Activated CD8-positive, alpha-beta T cell treated with anti-CD3 and anti-CD28 coated beads for 36 hours (primary cell): ENCODE data around the gene IARS1. TPM values are rescaled to one million over a fixed set of nuclear protein-coding genes. Genes with fewer than 3 reads are reported as not detected.

Source experiments
- ATAC-seq: fragments of 200-7000 bp; cut with Tn5 transposase; one replicate; pipeline ENCODE4 v1.10.0; 2021; ENCODE audit warnings: mild to moderate bottlenecking, moderate library complexity
- CTCF ChIA-PET: fragments of 350-600 bp; sonication (Branson Sonifier 250); formaldehyde crosslinking; loops from one replicate; lab custom pipeline; 2021; ENCODE audit warnings: antibody characterized with exemption; lab: Charles Lee
- POLR2A ChIA-PET: fragments of 350-600 bp; sonication (Branson Sonifier 250); formaldehyde crosslinking; loops from one replicate; lab custom pipeline; 2021; ENCODE audit warnings: antibody characterized with exemption; lab: Charles Lee
- DNase-seq: peaks from one replicate; pipeline ENCODE4 v3.0.0-alpha.2; 2020
- H3K27ac Mint-ChIP-seq: one replicate; pipeline ENCODE4 v1.8.0; 2021; ENCODE audit warnings: mild to moderate bottlenecking, mixed read lengths
- H3K27me3 Mint-ChIP-seq: one replicate; pipeline ENCODE4 v1.8.0; 2021; ENCODE audit warnings: mixed read lengths
- H3K36me3 Mint-ChIP-seq: one replicate; pipeline ENCODE4 v1.8.0; 2021; ENCODE audit warnings: low read depth, mixed read lengths
- H3K4me1 Mint-ChIP-seq: one replicate; pipeline ENCODE4 v1.8.0; 2021; ENCODE audit warnings: low read depth, mixed read lengths
- H3K4me3 Mint-ChIP-seq: one replicate; pipeline ENCODE4 v1.8.0; 2021; ENCODE audit warnings: mild to moderate bottlenecking, moderate library complexity, mixed read lengths
- H3K9me3 Mint-ChIP-seq: one replicate; pipeline ENCODE4 v1.8.0; 2021; ENCODE audit warnings: mixed read lengths
- CTCF ChIP-seq: fragments of 200-600 bp; IDR thresholded peaks from one replicate; pipeline ENCODE4 v1.8.0; 2022; ENCODE audit warnings: antibody characterized with exemption, mild to moderate bottlenecking
- intact Hi-C: fragments of 100-400 bp; cut with micrococcal nuclease; formaldehyde crosslinking; loops from one replicate; pipeline ENCODE4 v1.10.0; 2022
- total RNA-seq, 2 experiments: library from RNA; stranded (reverse); gene quantifications; one replicate each; pipeline ENCODE4 v1.2.3, GENCODE V29; 2021

The IARS1 gene
- total RNA-seq, 2 experiments from 2014 or later, result 247 to 251 TPM

GRCh38 chr9:92294297-92294676 is 790 bp upstream of the IARS1 start:
- CTCF ChIA-PET, result interaction anchor here (1.0 kb wide), 1 partner anchor 14 kb away, joined by 3 read pairs; no protein-coding TSS in a partner anchor
- Mint-ChIP-seq H3K36me3 (peaks cover 64% of the 10 kb centered on the region), H3K27ac (peak overlapping the region; percentile 99), H3K4me3 (peak overlapping the region; percentile 85), H3K9me3 (no peaks in the 10 kb centered on the region), H3K27me3 (no peaks in the 10 kb centered on the region), H3K4me1 (peaks cover 53% of the 10 kb centered on the region)
- POLR2A ChIA-PET, result interaction anchor here (0.9 to 2.7 kb wide), 3 partner anchors 14 to 31 kb away, joined by 3 to 13 read pairs (median 4); partner anchors contain the start of genes CENPP and NOL8
- intact Hi-C loops, result no loop called here
- TF ChIP-seq CTCF, result no peak
- DNase-seq, result peak; percentile 38
- ATAC-seq, result no peak

DNA sequence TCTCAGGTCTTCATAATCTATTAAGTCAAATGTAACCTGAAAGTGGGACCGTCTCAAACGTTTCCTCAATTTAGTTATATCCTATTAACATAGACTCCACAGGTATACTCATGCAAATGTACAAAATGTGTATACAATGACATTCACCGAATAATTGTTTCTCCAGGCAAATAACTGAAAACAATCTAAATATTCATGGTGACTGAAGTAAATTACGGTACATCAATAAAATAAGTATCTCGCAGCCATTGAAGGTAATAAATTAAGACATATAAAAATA is 482 bp downstream of the IARS1 start:
- Mint-ChIP-seq H3K36me3 (peaks cover 67% of the 10 kb centered on the region), H3K9me3 (no peaks in the 10 kb centered on the region), H3K27me3 (no peaks in the 10 kb centered on the region), H3K4me3 (peak overlapping the region; percentile 85), H3K4me1 (peaks cover 57% of the 10 kb centered on the region), H3K27ac (peak overlapping the region; percentile 99)
- no peak for DNase-seq
- ATAC-seq, result no peak
- intact Hi-C loops, result no loop called here
- TF ChIP-seq CTCF, result no peak
- CTCF ChIA-PET, result no interaction called here
- POLR2A ChIA-PET, result interaction anchor here (0.9 to 2.7 kb wide), 5 partner anchors 9 to 32 kb away, joined by 3 to 15 read pairs (median 5); partner anchors contain the start of genes CENPP and NOL8

DNA sequence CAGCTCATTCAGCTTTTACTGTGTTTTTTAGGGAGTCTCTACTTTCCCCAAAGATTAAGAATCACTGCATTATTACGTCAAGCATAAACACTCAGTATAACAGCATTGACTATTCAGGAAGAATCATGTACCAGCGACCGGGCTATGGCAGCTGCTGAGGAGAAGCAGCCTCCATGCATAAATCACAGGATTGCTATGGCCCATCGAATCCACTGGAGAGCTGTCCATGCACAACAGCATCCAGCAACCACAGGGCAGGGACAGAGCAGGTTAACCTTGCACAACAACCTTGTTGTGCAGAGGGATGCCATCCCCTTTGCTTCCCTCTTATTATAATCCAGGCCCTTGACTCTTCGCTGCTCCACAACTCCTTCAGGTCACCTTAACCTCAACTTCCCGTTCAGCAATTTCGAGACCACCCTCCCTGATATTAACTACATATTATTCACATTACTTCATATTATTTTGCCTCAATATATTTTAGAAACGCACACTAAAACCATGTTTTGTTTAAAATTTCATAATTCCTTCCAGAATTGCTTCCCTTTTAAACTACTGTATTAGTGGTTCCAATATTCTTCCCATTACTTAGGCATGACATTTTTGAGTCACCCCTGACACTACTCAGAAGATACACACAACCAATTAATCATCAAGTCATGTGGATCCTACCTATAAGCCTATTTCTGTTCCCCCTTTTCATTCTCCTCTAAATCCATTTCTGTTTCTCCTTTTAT is 991 bp downstream of the IARS1 start:
- H3K36me3 Mint-ChIP-seq, result peaks cover 66% of the 10 kb centered on the region
- no peak for DNase-seq

DNA sequence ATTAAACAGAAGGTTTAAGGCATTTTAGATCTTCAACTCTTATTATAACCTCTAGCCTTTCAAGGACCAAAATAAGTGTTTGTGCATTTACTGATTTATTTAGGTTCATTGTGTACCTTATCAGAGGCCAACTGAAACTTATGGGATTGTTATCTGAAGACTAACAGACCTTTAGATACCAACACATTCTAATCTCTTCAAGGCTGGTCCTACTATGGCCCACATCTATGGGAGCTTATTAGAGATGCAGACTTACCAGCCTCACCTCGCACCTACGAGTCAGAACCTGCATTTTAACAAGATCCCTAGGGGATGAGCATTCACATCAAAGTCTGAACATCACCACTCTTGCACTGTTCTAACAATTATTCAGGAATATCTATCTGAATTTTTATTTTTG is 1.9 kb downstream of the IARS1 start:
- Mint-ChIP-seq H3K27me3 (no peaks in the 10 kb centered on the region), H3K4me1 (peaks cover 55% of the 10 kb centered on the region), H3K36me3 (peaks cover 64% of the 10 kb centered on the region), H3K9me3 (no peaks in the 10 kb centered on the region), H3K27ac (peak overlapping the region; percentile 99), H3K4me3 (peak overlapping the region; percentile 85)
- ATAC-seq, result no peak
- TF ChIP-seq CTCF, result no peak
- ChIA-PET CTCF (interaction anchor here (0.9 to 1.9 kb wide), 2 partner anchors 35 to 152 kb away, joined by 3 to 6 read pairs; no protein-coding TSS in a partner anchor), POLR2A (interaction anchor here (1.0 to 2.5 kb wide), 6 partner anchors 9 to 36 kb away, joined by 3 to 15 read pairs (median 4); partner anchors contain the start of gene NOL8)
- intact Hi-C loops, result no loop called here
- DNase-seq, result no peak

More for the DNA sequence above, 991 bp downstream of the IARS1 start:
- POLR2A ChIA-PET, result interaction anchor here (0.9 to 2.7 kb wide), 6 partner anchors 10 to 32 kb away, joined by 3 to 15 read pairs (median 9); partner anchors contain the start of genes CENPP and NOL8
- H3K27ac Mint-ChIP-seq, result peak overlapping the region; percentile 99
- intact Hi-C loops, result no loop called here
- CTCF ChIA-PET, result interaction anchor here (0.9 to 1.9 kb wide), 2 partner anchors 34 to 153 kb away, joined by 3 to 6 read pairs; no protein-coding TSS in a partner anchor
- H3K27me3 Mint-ChIP-seq, result no peaks in the 10 kb centered on the region
- no peak for TF ChIP-seq CTCF
- ATAC-seq, result no peak
- peak overlapping the region; percentile 85 for H3K4me3 Mint-ChIP-seq
- peaks cover 55% of the 10 kb centered on the region for H3K4me1 Mint-ChIP-seq
- no peaks in the 10 kb centered on the region for H3K9me3 Mint-ChIP-seq
